B cell (primary cell): Measurements from ENCODE around the gene CACNA1F. TPM values are rescaled to one million over a fixed set of nuclear protein-coding genes. Genes with fewer than 3 reads are reported as not detected.

Experiments used
- ATAC-seq: fragments of 200-7000 bp; cut with Tn5 transposase; one replicate; pipeline ENCODE4 v1.10.0; 2021; ENCODE audit warnings: low read depth, mild to moderate bottlenecking, moderate number of reproducible peaks, moderate library complexity
- CTCF ChIA-PET: fragments of 350-600 bp; sonication (Branson Sonifier 250); formaldehyde crosslinking; loops from one replicate; lab custom pipeline; 2021; ENCODE audit warnings: antibody characterized with exemption, inconsistent platforms; lab: Charles Lee
- POLR2A ChIA-PET: fragments of 350-600 bp; sonication (Branson Sonifier 250); formaldehyde crosslinking; loops from one replicate; lab custom pipeline; 2021; ENCODE audit warnings: antibody characterized with exemption; lab: Charles Lee
- DNase-seq: peaks from one replicate; pipeline ENCODE4 v3.0.0; 2013
- H2AFZ ChIP-seq: 2 replicates; pipeline ENCODE4 v1.6.1; 2012; ENCODE audit warnings: mild to moderate bottlenecking, low read depth, low read length; ENCODE audit not compliant: insufficient read depth, poor library complexity, severe bottlenecking
- H3K27ac ChIP-seq, 2 donors: 1 replicate in 1 of 2; 2 replicates in 1 of 2; pipeline ENCODE4 v1.5.1; 2012 to 2013; ENCODE audit warnings: low read length in 2 of 2, mild to moderate bottlenecking in 2 of 2, moderate library complexity in 1 of 2
- H3K27me3 ChIP-seq, 4 experiments: fragments of 200-600 bp in 1 of 4; sonication (generic) in 1 of 4; replicated peaks in 1 of 4; 1 replicate in 2 of 4; 2 replicates in 2 of 4; pipeline versions ENCODE4 v1.6.1 to v1.7.0; 2013 to 2016; ENCODE audit warnings: low read length in 3 of 4, mild to moderate bottlenecking in 2 of 4, mixed read lengths in 1 of 4, moderate library complexity in 1 of 4; ENCODE audit not compliant: insufficient read depth in 4 of 4, control insufficient read depth in 3 of 4; ENCODE audit errors: control extremely low read depth in 1 of 4
- H3K36me3 ChIP-seq, 2 experiments: replicated peaks in 1 of 2; 1 replicate in 1 of 2; 2 replicates in 1 of 2; pipeline versions ENCODE4 v1.6.1 to v1.7.1; 2013; ENCODE audit warnings: low read length in 1 of 2; ENCODE audit not compliant: insufficient read depth in 2 of 2, control insufficient read depth in 1 of 2; ENCODE audit errors: control extremely low read depth in 1 of 2, extremely low read depth in 1 of 2
- H3K4me1 ChIP-seq, 2 donors: fragments of 200-600 bp in 1 of 2; sonication (generic) in 1 of 2; 1 replicate in 1 of 2; 2 replicates in 1 of 2; pipeline versions ENCODE4 v1.5.1 to v1.6.1; 2013 to 2017; ENCODE audit warnings: low read length in 2 of 2; ENCODE audit not compliant: control insufficient read depth in 2 of 2, insufficient read depth in 2 of 2
- H3K4me2 ChIP-seq: replicated peaks from 2 replicates; pipeline ENCODE3; 2012; ENCODE audit warnings: mild to moderate bottlenecking, low read depth, low read length; ENCODE audit not compliant: poor library complexity, severe bottlenecking
- H3K4me3 ChIP-seq, 5 experiments: fragments of 200-600 bp in 1 of 5; sonication (generic) in 1 of 5; 1 replicate in 3 of 5; 2 replicates in 2 of 5; pipeline versions ENCODE4 v1.5.1 to v1.7.0; 2011 to 2016; ENCODE audit warnings: low read length in 4 of 5, mild to moderate bottlenecking in 4 of 5, low read depth in 2 of 5, control low read depth in 1 of 5, moderate library complexity in 1 of 5; ENCODE audit not compliant: insufficient read depth in 1 of 5; ENCODE audit errors: control extremely low read depth in 1 of 5, extremely low read depth in 1 of 5
- H3K79me2 ChIP-seq: fragments of 200-600 bp; sonication (generic); one replicate; pipeline ENCODE4 v1.6.0; 2016; ENCODE audit warnings: low read length; ENCODE audit not compliant: control insufficient read depth, insufficient read depth
- H3K9ac ChIP-seq: fragments of 200-600 bp; sonication (generic); 2 replicates; pipeline ENCODE4 v1.6.1; 2017; ENCODE audit warnings: mild to moderate bottlenecking, low read length, moderate library complexity
- H3K9me3 ChIP-seq, 3 donors: one replicate each; pipeline versions ENCODE4 v1.6.1 to v1.7.1; 2013; ENCODE audit warnings: low read length in 2 of 3; ENCODE audit not compliant: control insufficient read depth in 2 of 3, insufficient read depth in 1 of 3; ENCODE audit errors: control extremely low read depth in 1 of 3
- H4K20me1 ChIP-seq: 2 replicates; pipeline ENCODE4 v1.6.0; 2012; ENCODE audit warnings: mild to moderate bottlenecking, low read length; ENCODE audit not compliant: insufficient read depth, control insufficient read depth, poor library complexity, severe bottlenecking
- H3K27ac Mint-ChIP-seq: one replicate; pipeline ENCODE4 v1.8.0; 2021; ENCODE audit warnings: mixed read lengths
- H3K27me3 Mint-ChIP-seq: one replicate; pipeline ENCODE4 v1.8.0; 2021; ENCODE audit warnings: mixed read lengths
- H3K4me1 Mint-ChIP-seq: one replicate; pipeline ENCODE4 v1.8.0; 2021; ENCODE audit warnings: mixed read lengths
- H3K4me3 Mint-ChIP-seq: one replicate; pipeline ENCODE4 v1.8.0; 2021; ENCODE audit warnings: mixed read lengths
- H3K9me3 Mint-ChIP-seq: one replicate; pipeline ENCODE4 v1.8.0; 2022; ENCODE audit warnings: mixed read lengths; ENCODE audit not compliant: insufficient read depth
- CTCF ChIP-seq: fragments of 200-600 bp; IDR thresholded peaks from one replicate; pipeline ENCODE4 v1.8.0; 2022; ENCODE audit warnings: antibody characterized with exemption, mild to moderate bottlenecking
- EZH2 ChIP-seq: IDR thresholded peaks from 2 replicates; pipeline ENCODE4 v1.6.1; 2012; ENCODE audit warnings: borderline replicate concordance, low read depth, mild to moderate bottlenecking, moderate library complexity, low read length; ENCODE audit not compliant: insufficient read depth, poor library complexity, severe bottlenecking
- WGBS: methylation state at CpG from one replicate; pipeline ENCODE4 v1.1.5; 2013; ENCODE audit warnings: missing lambda C conversion rate; ENCODE audit not compliant: insufficient coverage; 5-methylcytosine and 5-hydroxymethylcytosine counted together
- intact Hi-C: fragments of 100-400 bp; cut with micrococcal nuclease; formaldehyde crosslinking; loops from one replicate; pipeline ENCODE4 v1.10.0; 2022
- polyA plus RNA-seq: library from polyadenylated mRNA; depleted of rRNA; stranded (reverse); fragments of >200 nt; gene quantifications from 2 replicates; pipeline ENCODE4 v1.2.3, GENCODE V29; 2012
- total RNA-seq, 2 donors: library from RNA; stranded (reverse); fragments of 120-200 nt in 1 of 2; gene quantifications; 1 replicate in 1 of 2; 2 replicates in 1 of 2; pipeline versions ENCODE4 v1.2.3 to v1.2.4, GENCODE V29; 2013 to 2022

CACNA1F gene
- total and polyA plus RNA-seq, 2 donors (not counting 1 experiment from before 2014, with no cell fraction given): 6.7 to 9.3 TPM

GRCh38 chrX:49210406-49210805 lies 22.7 kb downstream of the CACNA1F start:
- H3K4me1 Mint-ChIP-seq: no peaks in the 10 kb centered on the region
- H3K9ac ChIP-seq: no peak overlapping the region
- H4K20me1 ChIP-seq: no peaks in the 10 kb centered on the region
- no peak overlapping the region for H3K27ac ChIP-seq
- ChIA-PET CTCF (no interaction called here), POLR2A (no interaction called here)
- H3K79me2 ChIP-seq: no peaks in the 10 kb centered on the region
- H3K4me1 ChIP-seq: no peaks in the 10 kb centered on the region
- TF ChIP-seq CTCF (no peak), EZH2 (no peak)
- no peak overlapping the region for H3K4me3 Mint-ChIP-seq
- H3K36me3 ChIP-seq: no peaks in the 10 kb centered on the region
- no peaks in the 10 kb centered on the region for H3K27me3 Mint-ChIP-seq
- no peak for ATAC-seq
- H3K4me2 ChIP-seq: no peak overlapping the region
- H3K9me3 Mint-ChIP-seq: no peaks in the 10 kb centered on the region
- no CpG with 5 or more reads among the region's 8 CpGs for WGBS
- intact Hi-C loops: no loop called here
- no peak overlapping the region for H2AFZ ChIP-seq
- DNase-seq: no peak
- no peak overlapping the region for H3K27ac Mint-ChIP-seq
- H3K9me3 ChIP-seq: no peaks in the 10 kb centered on the region
- H3K4me3 ChIP-seq: no peak overlapping the region
- no peaks in the 10 kb centered on the region for H3K27me3 ChIP-seq

GRCh38 chrX:49209434-49210251 lies 23.5 kb downstream of the CACNA1F start:
- Histone ChIP-seq H2AFZ (peak overlapping the region; percentile 22), H3K27me3 (no peaks in the 10 kb centered on the region), H3K4me2 (peak overlapping the region; percentile 35), H3K4me3 (no peak overlapping the region), H3K4me1 (no peaks in the 10 kb centered on the region), H3K79me2 (no peaks in the 10 kb centered on the region), H3K9me3 (no peaks in the 10 kb centered on the region), H4K20me1 (no peaks in the 10 kb centered on the region), H3K27ac (no peak overlapping the region), H3K9ac (no peak overlapping the region), H3K36me3 (no peaks in the 10 kb centered on the region)
- no peaks in the 10 kb centered on the region for H3K4me1 Mint-ChIP-seq
- no peaks in the 10 kb centered on the region for H3K9me3 Mint-ChIP-seq
- H3K27ac Mint-ChIP-seq: no peak overlapping the region
- no CpG with 5 or more reads among the region's 28 CpGs for WGBS
- no peak for TF ChIP-seq CTCF
- no peak for TF ChIP-seq EZH2
- no peak for ATAC-seq
- intact Hi-C loops: no loop called here
- ChIA-PET CTCF (no interaction called here), POLR2A (no interaction called here)
- peak overlapping the region; percentile 19 for H3K4me3 Mint-ChIP-seq
- no peaks in the 10 kb centered on the region for H3K27me3 Mint-ChIP-seq
- no peak for DNase-seq
